SIG-M5 treated with dmso at 0.1 percent for 504 hours (cell line): Measurements from ENCODE around the gene VPS41.

Experiments used
- DNase-seq: peaks from one replicate; lab custom pipeline; 2025; ENCODE audit not compliant: unreplicated experiment; lab: John Stamatoyannopoulos, UW

VPS41 gene

GRCh38 chr7:38907066-38907465 is 1.9 kb downstream of the VPS41 start:
- DNase-seq = peak; percentile 24

- no peak for DNase-seq
Observed at GRCh38 chr7:38905056-38905759, 3.8 kb downstream of the VPS41 start.

- DNase-seq = no peak
Observed at GRCh38 chr7:38903057-38903456, 5.9 kb downstream of the VPS41 start.

- no peak for DNase-seq
Observed at GRCh38 chr7:38902449-38902848, 6.5 kb downstream of the VPS41 start.

GRCh38 chr7:38893061-38893460 is 15.9 kb downstream of the VPS41 start:
- DNase-seq = no peak

GRCh38 chr7:38890597-38890996 is 18.4 kb downstream of the VPS41 start:
- no peak for DNase-seq

- no peak for DNase-seq
Observed at GRCh38 chr7:38889872-38890432, 19.0 kb downstream of the VPS41 start.

- DNase-seq = no peak
Observed at GRCh38 chr7:38889079-38889478, 19.9 kb downstream of the VPS41 start.

GRCh38 chr7:38886265-38886664 is 22.7 kb downstream of the VPS41 start:
- DNase-seq = no peak

- no peak for DNase-seq
Observed at GRCh38 chr7:38883706-38884105, 25.3 kb downstream of the VPS41 start.

- no peak for DNase-seq
Observed at GRCh38 chr7:38881947-38882684, 26.9 kb downstream of the VPS41 start.

GRCh38 chr7:38881015-38881414 is 28.0 kb downstream of the VPS41 start:
- no peak for DNase-seq

GRCh38 chr7:38880454-38880853 is 28.5 kb downstream of the VPS41 start:
- no peak for DNase-seq

GRCh38 chr7:38880035-38880434 is 29.0 kb downstream of the VPS41 start:
- no peak for DNase-seq

GRCh38 chr7:38878694-38879457 is 30.1 kb downstream of the VPS41 start:
- no peak for DNase-seq

- no peak for DNase-seq
Observed at GRCh38 chr7:38873433-38873832, 35.6 kb downstream of the VPS41 start.

GRCh38 chr7:38872202-38872601 is 36.8 kb downstream of the VPS41 start:
- DNase-seq = no peak

- DNase-seq = no peak
Observed at GRCh38 chr7:38870147-38870546, 38.8 kb downstream of the VPS41 start.

GRCh38 chr7:38863601-38864291 is 45.2 kb downstream of the VPS41 start:
- no peak for DNase-seq

GRCh38 chr7:38862666-38863065 is 46.3 kb downstream of the VPS41 start:
- no peak for DNase-seq
